Prostate gland (tissue), 2 donors: Measurements from ENCODE around the gene INSR.

Experiments
- CTCF ChIP-seq, 4 experiments: fragments of 200-600 bp in 2 of 4; fragments of 450-650 bp in 2 of 4; sonication (generic) in 2 of 4; IDR thresholded peaks; 1 replicate in 3 of 4; 2 replicates in 1 of 4; pipeline ENCODE4 v1.5.1; 2016 to 2019; ENCODE audit warnings: antibody characterized with exemption in 4 of 4, mild to moderate bottlenecking in 2 of 4, moderate library complexity in 2 of 4
- POLR2A ChIP-seq: fragments of 450-650 bp; IDR thresholded peaks from one replicate; pipeline ENCODE4 v1.6.1; 2016; ENCODE audit warnings: antibody characterized with exemption, mild to moderate bottlenecking
- POLR2AphosphoS5 ChIP-seq: sonication (generic); formaldehyde crosslinking; IDR thresholded peaks from one replicate; pipeline ENCODE4 v1.6.1; 2017; ENCODE audit warnings: antibody characterized with exemption

GRCh38 chr19:7266832-7267231 is 27.4 kb downstream of the INSR start:
- TF ChIP-seq CTCF (IDR thresholded peaks at IDR 0.05) (no peak), POLR2A (no peak), POLR2AphosphoS5 (no peak)
